GM18520 (cell line): ENCODE measurements around the gene HECTD4.
"Not testable (repeated sequence)": the region's sequence is repeated elsewhere in the genome, so short reads cannot be mapped to it uniquely, and the experiment has no call there.

Experiments
- ATAC-seq: cut with Tn5 transposase; IDR thresholded peaks from one replicate; pipeline ENCODE4 v1.9.1; 2021; ENCODE audit not compliant: unreplicated experiment

Gene HECTD4

GRCh38 chr12:112166051-112167015 lies 215.9 kb downstream of the HECTD4 start:
- ATAC-seq = no peak

- no peak for ATAC-seq
These were observed 216.6 kb downstream of the HECTD4 start for GRCh38 chr12:112165624-112166023.

- ATAC-seq = no peak
These were observed 218.1 kb downstream of the HECTD4 start for GRCh38 chr12:112164011-112164660.

GRCh38 chr12:112163471-112163991 lies 218.7 kb downstream of the HECTD4 start:
- no peak for ATAC-seq

- ATAC-seq = no peak
These were observed 219.2 kb downstream of the HECTD4 start for GRCh38 chr12:112163056-112163455.

GRCh38 chr12:112162241-112162790 lies 219.9 kb downstream of the HECTD4 start:
- ATAC-seq = no peak

- ATAC-seq = no peak
These were observed 220.5 kb downstream of the HECTD4 start for GRCh38 chr12:112161711-112162110.

- ATAC-seq = no peak
These were observed 221.6 kb downstream of the HECTD4 start for GRCh38 chr12:112160611-112161010.

GRCh38 chr12:112159146-112159541 lies 223.1 kb downstream of the HECTD4 start:
- ATAC-seq = no peak

GRCh38 chr12:112158461-112159145 lies 223.6 kb downstream of the HECTD4 start:
- ATAC-seq = not testable (repeated sequence)

- ATAC-seq = no peak
These were observed 228.4 kb downstream of the HECTD4 start for GRCh38 chr12:112153893-112154219.

- ATAC-seq = no peak
These were observed 228.9 kb downstream of the HECTD4 start for GRCh38 chr12:112153181-112153892.

GRCh38 chr12:112151766-112152541 lies 230.3 kb downstream of the HECTD4 start:
- ATAC-seq = no peak

GRCh38 chr12:112149596-112149995 lies 232.6 kb downstream of the HECTD4 start:
- no peak for ATAC-seq

- no peak for ATAC-seq
These were observed 234.2 kb downstream of the HECTD4 start for GRCh38 chr12:112148031-112148513.

GRCh38 chr12:112146123-112146522 lies 236.1 kb downstream of the HECTD4 start:
- no peak for ATAC-seq

- no peak for ATAC-seq
These were observed 241.5 kb downstream of the HECTD4 start for GRCh38 chr12:112140728-112141127.

GRCh38 chr12:112134731-112135130 lies 247.5 kb downstream of the HECTD4 start:
- no peak for ATAC-seq

GRCh38 chr12:112133418-112133817 lies 248.8 kb downstream of the HECTD4 start:
- ATAC-seq = no peak

GRCh38 chr12:112131686-112132085 lies 250.5 kb downstream of the HECTD4 start:
- ATAC-seq = no peak
